ENCODE results near the gene LCAT.
"Not testable (repeated sequence)": the region's sequence is repeated elsewhere in the genome, so short reads cannot be mapped to it uniquely, and the experiment has no call there.

Gene LCAT, protein sequence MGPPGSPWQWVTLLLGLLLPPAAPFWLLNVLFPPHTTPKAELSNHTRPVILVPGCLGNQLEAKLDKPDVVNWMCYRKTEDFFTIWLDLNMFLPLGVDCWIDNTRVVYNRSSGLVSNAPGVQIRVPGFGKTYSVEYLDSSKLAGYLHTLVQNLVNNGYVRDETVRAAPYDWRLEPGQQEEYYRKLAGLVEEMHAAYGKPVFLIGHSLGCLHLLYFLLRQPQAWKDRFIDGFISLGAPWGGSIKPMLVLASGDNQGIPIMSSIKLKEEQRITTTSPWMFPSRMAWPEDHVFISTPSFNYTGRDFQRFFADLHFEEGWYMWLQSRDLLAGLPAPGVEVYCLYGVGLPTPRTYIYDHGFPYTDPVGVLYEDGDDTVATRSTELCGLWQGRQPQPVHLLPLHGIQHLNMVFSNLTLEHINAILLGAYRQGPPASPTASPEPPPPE

DNA sequence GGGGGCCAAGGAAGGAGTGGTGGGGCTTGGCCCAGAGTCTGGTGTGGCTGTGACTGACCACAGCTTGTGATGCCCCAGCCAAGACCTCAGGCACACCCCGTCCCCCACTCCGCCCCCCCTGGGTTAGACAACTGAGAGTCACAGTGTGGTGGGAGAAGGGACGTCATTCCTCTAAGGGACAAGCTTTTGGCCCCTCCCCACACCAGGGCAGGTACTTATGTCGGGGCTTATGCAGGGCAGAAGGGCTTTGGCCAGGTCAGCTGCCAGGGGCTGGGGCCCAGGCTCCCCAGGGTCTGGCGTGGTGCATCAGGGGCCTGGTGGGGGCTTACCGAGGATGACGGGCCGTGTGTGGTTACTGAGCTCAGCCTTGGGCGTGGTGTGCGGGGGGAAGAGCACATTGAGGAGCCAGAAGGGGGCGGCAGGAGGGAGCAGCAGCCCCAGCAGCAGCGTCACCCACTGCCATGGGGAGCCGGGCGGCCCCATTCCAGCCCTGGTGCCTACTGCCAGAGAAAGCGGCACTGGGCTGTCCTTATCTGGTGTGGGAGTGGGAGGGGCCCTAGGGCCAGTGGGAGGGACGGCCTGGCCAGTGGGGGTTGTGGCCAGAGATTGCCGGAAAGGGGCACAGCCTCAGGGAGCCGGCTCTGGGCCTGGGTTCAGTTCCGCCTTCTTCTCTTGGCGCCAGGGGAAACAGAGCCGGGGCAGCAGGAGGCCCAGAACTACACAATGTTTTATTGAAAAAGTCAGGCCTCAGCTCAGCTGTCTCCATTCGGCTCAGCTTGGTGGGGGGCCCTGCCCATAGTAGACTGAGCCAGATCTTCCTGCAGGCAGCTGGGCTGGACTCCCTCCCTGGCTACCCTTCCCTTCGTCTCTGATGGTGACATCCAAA is at the start of gene LCAT:
Gene LCAT, minus strand, starts transcription at position 502 of the 886 bp plus-strand sequence. Its CDS starts 19 bp downstream, at position 483.
- no peak for DNase-seq

DNA sequence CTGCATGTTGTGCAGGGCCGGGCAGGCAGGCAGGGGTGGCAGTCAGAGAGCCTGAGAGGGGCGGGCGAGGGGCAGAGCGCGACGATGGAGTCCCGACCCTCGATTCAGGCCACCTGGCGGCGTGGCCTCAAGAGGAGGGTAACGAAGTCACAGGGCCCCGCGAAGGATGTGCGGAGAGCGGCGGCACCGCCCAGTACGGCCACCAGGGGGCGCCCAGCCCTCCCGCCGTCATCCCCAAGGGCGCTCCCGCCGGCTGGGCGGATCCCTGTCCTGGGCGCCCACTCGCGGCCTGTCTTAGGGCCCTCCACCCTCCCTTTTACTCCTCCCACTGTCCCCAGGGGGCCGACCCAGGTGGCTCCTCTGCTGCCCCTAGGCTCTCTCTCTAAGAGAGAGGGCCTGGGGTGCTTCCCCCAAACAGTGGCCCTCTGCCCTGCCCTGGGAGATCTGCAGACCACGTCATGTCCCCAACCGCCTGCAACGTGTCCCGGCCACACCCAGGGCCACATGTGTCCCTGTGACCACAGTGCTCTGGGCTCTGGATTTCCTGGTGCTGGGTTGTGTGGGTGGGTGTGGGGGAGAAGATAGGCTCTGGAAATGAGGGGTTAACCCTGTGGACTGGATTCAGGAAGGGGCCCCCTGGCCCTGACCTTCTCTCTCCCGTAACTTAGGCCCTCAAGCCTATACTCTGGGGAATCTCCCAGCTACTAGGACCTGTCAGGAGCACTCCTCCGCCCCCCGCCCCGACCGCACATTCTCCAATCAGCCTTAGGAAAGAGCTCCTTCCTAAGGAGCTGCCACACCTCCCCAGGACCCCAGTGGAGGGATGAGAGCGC is 49.5 kb upstream of the LCAT start:
- peak; percentile 80 for DNase-seq

DNA sequence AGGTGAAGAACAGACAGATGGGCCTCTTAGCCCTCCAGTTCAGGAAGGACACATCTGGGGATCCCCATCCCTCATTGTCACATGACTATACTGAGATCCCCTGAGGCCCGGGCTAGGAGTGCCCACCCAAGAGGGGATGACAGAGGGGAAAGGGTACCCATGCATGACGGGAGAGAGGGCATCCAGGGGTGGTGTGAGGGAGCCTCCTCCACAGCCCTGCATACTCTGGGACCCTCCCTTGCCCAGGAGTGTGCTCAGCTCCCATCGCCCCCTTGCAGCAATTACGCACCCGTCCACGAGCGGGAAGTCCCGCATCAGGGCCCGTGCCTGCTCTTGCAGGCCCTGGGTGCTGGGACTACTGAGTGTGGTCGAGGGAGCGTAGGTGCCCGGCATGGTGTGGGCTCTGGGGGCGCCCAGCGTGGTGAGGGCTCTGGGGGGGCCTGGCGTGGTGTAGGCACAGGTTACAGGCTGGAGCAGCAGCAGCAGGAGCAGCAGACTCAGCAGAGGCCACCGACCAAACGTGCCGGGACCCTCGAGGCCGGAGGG is 48.8 kb upstream of the LCAT start:
- no peak for DNase-seq

DNA sequence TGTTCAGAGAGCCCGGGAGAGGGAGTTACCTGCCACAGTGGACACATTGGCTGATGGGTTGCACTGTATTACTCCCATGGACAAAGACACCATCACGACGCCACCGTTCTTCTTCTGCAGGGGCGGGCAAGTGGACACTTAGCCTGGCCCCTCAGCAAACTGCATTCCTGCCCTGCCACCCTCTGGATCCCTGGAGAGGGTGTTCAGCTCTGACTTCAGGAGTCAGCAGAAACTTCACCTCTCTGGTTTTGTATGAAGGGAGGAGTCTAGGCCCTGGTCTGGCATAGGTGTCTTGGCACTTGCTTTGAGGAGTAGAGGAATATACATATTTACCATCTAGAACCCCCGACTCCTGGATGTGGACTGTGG is 46.1 kb upstream of the LCAT start:
- DNase-seq = no peak

DNA sequence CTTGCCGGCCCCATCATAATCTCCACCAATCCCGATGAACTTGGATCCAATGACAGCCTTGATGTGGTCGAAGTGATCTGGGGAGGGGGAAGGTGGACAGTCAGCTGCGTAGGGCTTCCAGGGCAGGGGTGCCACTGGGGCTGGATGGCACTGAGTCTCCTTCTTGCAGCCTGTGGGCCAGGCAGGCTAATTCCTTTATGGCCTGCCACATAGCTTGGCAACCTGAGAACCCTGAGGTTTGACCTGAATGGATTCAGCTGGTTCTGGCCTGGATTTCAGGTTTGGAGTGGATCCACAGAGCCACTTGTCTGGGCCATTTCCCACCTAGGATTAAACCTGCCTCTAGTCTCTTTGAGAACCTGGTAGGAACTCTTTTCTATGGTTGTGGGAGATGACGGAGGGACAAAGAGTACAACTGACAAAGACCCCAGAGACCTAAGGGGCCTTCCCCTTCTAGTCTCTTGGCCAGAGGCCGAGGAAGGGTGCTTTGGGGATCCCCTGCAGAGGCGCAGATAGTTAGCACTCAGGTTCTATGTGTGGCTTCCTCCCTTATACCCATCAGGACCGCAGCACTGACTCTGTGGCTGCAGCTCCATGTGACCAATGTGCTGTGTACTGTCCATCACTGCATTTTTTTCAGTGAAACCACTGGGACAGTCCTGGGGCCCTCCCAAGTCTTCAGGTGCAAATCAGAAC is 45.5 kb upstream of the LCAT start:
- DNase-seq = no peak

DNA sequence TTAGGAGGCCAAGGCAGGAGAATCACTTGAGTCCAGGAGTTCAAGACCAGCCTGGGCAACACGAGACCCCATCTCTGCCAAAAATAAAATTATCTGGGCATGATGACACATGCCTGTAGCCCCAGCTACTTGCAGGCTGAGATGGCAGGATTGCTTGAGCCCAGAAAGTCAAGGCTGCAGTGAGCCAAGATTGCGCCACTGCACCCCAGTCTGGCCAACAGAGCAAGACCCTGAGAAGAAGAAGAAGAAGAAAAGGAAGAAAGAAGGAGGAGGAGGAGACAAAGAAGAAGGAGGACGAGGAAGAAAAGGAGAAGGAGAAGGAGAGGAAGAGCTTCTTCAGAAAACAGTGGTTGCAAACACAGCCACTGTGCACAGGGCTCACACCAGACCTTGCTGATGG is 44.8 kb upstream of the LCAT start:
- DNase-seq = no peak

DNA sequence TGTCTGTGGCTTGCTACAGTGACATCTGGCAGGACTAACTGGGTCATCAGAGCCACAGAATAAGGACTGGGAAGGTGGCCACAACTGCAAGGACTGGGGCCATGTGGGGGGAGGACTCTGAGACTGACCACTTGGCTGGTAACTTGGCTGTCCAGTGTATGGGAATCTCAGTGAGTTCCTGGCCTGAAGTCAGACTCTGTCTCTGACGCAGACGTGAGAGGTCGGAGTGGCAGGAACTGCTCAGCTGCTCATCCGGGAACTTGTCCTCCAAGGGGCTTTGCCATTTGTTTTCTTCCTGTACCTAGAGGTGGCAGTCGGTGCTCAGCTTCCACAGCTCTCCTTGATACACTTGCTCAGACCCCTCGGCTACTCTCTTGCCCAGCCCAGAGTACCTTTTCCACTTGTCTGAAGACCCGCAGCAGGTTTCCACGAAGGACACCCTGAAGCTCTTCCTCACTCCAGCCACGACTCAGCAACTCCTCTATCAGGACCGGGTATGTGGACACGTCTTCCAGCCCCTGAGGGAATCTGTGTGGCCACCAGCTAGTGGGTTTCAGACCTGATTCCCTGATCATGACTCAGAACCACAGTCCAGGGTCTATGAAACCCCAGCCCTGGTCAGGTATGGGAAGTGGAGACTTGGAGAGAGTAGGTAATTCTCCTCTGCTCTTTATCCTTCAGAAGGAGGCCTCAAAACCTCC is 43.7 kb upstream of the LCAT start:
- DNase-seq = no peak

DNA sequence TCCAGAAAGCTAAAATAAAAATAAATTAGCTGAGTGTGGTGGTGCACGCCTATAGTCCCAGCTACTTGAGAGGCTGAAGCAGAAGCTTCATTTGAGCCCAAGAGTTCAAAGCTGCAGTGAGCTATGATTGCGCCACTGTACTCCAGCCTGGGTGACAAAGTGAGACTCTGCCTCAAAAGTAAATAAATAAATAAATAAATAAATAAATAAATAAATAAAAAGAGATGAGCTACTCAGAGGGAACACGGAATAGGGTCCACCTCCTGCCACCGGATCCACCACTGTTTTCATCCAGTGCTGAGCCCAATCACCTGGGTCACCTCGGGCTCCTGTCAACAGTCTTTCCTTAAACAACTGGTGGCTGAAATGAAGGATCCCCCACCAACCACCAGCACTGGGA is 43.0 kb upstream of the LCAT start:
- no peak for DNase-seq

DNA sequence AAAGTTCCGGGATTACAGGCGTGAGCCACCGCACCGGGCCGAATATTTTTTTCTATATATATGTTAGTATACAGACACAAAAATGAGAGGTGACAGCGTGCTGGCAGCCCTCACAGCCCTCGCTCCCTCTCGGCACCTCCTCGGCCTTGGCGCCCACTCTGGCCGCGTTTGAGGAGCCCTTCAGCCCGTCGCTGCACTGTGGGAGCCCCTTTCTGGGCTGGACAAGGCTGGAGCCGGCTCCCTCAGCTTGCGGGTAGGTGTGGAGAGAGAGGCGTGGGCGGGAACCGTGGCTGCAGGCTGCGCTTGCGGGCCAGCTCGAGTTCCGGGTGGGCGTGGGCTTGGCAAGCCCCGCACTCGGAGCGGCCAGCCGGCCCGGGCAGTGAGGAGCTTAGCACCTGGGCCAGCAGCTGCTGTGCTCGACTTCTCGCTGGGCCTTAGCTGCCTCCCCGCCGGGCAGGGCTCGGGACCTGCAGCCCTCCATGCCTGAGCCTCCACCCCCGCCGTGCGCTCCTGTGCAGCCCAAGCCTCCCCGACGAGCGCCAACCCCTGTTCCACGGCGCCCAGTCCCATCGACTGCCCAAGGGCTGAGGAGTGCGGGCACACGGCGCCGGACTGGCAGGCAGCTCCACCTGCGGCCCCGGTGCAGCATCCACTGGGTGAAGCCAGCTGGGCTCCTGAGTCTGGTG is 38.2 kb upstream of the LCAT start:
- no peak for DNase-seq

DNA sequence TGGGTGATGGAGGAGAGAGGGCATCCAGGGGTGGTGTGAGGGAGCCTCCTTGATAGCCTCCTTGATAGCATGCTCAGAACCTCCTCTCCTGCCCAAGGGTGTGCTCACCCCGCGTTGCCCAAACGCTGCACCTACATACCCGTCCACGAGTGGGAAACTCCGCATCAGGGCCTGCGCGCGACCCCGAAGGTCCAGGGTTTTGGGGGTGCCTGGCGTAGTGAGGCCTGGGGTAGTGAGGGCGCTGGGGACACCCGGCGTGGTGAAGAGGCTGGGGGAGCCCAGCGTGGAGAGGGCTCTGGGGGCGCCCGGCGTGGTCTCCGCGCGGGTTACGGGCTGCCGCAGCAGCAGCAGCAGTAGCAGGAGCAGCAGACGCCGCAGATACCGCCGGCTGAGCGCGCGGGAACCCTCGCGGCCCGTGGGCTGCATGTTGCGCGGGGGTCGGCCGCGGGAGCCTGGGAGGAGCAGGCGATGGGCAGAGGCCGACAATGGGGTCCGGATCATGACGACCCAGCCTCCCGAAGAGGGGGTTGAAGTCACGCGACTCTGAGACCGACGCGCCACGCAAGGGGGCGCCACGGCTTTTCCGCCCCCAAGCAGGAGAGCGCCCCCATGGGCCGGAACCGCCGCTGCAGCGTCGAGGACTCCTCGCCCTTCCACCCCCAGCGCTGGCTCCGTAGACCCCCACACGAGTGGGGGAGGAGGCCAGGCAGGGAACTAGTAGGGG is 36.2 kb upstream of the LCAT start, which contains the start of gene DPEP3:
Gene DPEP3, minus strand, starts transcription at position 545 of the 724 bp plus-strand sequence. Its CDS starts 119 bp downstream, at position 426.
- no peak for DNase-seq

DNA sequence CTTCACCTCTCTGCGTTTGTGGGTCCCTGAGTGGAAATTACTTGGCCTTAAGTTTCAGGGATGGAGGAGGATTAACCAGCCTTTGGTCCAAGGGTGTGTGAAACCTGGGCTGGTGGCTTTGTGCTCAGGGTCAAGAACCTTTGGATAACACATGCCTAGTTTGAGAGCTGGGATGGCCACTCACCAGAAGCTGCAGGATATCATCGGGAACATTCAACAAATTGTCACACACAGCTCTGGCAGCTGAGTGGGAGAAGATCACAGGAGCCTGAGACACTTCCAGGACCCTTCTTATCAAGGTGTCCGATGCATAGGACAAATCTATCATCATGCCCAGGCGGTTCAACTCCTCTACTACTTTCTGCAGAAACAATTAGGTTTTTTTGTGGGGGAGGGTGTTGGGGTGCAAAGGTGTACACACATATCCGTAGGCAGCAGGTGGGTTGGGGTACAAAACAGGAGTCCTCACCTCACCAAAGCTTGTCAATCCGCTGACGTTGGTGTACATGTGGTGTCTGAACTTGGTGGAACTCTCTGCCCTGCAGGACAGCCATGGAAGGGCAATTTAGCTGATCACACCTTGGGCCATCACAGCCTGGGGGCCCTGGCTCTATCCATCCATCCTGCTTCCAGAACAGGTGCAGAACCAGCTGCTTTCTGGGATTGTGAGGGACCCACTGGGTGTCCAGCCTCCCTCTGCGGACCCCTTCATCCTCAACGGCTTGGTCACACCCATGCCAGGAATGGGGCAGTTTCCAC is 33.7 kb upstream of the LCAT start:
- DNase-seq = no peak

DNA sequence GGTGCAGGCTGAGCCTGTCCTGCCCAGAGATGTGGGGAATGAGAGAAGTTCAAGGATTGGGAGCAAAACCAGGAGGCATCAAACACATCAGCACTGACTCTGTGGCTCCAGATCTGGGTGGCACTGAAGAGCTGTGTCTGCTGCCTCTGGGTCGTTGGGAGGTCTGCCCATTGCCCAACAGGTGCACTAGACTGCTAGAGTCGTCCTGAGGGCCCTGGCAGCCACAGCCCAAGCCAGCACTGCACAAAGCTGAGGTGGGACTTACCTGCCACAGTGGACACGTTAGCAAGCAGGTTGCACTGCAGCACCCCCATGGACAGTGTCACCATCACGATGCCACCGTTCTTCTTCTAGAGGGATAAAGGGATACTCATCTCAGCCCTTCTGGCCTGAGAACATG is 33.1 kb upstream of the LCAT start:
- DNase-seq = no peak

DNA sequence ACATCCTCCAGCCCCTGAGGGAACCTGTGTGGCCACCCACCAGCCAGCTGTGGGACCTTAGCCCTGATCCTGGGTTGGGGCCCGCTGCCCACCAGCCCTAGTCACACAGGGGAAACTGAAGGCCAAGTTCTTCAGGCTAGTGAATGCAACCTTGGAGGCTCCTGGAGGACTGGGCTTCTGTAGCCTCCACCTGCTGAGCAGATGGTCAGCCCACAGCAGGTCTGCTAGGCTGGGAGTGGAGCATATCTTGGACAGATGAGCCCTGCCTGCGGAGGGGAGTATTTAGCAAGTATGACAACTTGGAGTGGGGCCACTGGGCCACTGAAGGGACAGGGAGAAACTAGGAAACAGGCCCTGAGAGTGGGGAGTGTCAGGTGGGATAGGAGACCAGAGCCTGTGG is 32.3 kb upstream of the LCAT start:
- DNase-seq = no peak

DNA sequence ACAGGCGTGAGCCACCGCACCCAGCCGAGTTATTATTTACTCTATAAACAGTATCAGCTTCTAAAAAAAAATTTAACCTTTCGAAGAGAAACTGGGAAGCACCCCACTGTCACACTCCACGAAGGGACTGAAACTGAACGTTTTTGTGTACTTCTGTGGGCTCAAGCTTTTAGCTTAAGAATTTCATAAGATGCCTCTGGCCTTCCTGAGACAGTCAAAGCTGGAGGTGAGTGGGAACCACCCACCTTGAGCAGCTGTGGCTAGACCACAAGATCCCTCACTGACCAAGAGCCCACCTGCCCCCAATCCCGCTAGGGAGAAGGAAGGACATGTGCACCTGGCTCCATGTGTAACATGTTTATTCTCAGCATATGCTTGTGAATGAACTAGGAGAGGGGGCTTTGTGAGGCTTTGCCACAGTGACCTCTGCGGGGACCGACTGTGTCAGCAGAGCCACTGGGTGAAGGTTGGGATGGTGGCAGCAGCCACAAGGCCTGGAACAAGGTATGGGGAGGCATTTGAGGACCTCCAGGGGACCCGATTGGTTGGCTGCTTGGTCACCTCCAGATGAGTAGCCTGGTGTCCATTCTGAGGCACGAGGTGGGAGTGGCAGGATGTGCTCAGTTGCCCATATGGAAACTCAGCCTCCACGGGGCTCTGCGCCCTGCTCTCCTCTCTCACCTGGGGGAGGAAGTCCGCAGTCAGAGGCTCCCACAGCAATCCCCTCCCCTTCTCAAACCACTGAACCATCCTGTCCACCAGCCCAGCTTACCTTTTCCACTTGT is 31.6 kb upstream of the LCAT start:
- DNase-seq = no peak

DNA sequence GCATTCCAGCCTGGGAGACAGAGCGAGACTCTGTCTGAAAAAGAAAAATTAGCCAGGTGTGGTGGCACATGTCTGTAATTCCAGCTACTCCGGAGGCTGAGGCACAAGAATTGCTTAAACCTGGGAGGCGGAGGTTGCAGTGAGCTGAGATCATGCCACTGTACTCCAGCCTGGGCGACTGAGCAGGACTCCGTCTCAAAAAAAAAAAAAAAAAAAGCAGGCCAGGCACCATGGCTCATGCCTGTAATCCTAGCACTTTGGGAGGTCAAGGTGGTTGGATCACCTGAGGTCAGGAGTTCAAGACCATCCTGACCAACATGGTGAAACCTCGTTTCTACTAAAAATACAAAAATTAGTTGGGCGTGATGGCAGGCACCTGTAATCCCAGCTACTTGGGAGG is 28.4 kb upstream of the LCAT start:
- DNase-seq = not testable (repeated sequence)

DNA sequence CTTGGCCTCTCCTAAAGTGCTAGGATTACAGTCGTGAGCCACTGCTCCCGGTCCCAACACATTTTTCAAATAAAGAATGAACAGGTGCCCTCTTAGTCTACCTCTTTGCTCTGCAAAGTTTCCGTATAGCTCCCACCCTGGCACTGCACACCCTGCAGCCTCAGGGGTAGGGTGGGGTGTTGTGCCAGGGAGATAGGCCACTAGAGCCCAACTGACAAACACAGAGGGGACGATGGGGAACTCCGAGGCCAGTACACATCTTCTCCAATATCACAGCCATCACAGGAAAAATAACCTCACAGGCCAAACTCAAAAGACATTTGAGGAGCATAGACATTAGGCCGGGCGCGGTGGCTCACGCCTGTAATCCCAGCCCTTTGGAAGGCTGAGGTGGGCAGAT is 27.2 kb upstream of the LCAT start:
- DNase-seq = no peak

DNA sequence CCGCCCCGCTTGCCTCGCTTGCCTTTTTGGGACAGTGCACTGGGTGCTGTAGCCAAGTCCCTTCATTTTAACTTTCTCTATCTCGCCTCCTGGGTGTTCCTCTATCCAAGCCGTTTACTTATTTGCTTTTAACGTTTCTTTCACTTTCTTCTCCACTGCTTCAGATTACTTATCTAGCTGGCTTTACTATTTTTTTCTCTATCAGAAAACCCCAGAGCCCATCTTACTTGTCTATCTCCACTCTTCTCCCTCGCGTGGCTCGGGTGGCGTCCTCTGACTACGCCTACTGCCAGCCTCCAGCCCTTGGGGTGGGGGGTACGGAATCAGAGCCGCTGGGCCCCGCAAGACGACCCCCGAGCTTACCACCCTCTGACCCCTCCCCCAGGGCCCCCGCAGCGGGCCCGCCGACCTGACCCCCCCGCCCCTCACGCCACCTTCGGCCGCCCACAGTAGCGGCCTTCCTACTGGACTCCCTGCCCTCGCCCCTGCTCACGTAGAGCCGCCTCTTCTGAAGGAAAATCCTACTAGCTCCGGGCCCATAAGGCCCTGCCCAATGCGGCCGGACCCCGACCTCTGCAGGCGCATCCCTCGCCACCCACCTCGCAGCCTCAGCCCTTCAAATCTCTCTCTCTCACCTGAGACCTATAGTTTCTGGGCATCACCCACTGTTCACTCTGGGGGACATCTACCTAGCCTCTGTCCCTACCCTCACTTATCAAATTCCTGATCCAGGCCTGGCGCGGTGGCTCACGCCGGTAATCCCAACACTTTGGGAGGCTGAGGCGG is 25.5 kb upstream of the LCAT start:
- peak; percentile 41 for DNase-seq
